H9 (cell line): Measurements from ENCODE around the gene TTC24. TPM values are rescaled to one million over a fixed set of nuclear protein-coding genes. Genes with fewer than 3 reads are reported as not detected.
A peak's percentile ranks its signal among the peaks of the same experiment; 100 is the strongest.

ENCODE experiments used
- DNase-seq: peaks from one replicate; pipeline ENCODE4 v3.0.0-alpha.2; 2017
- H2AFZ ChIP-seq: one replicate; pipeline ENCODE4 v1.6.1; 2013; ENCODE audit warnings: mild to moderate bottlenecking, low read length, control low read depth, moderate library complexity
- H2AK5ac ChIP-seq: 2 replicates; pipeline ENCODE4 v1.6.1; 2013; ENCODE audit warnings: low read length, control low read depth, mixed read lengths; ENCODE audit not compliant: insufficient read length
- H2BK120ac ChIP-seq: one replicate; pipeline ENCODE4 v1.6.1; 2013; ENCODE audit warnings: low read depth, mild to moderate bottlenecking, low read length, control low read depth, inconsistent platforms; ENCODE audit not compliant: poor library complexity, severe bottlenecking
- H2BK12ac ChIP-seq: 2 replicates; pipeline ENCODE4 v1.6.1; 2013; ENCODE audit warnings: low read length, control low read depth, mixed read lengths, low read depth; ENCODE audit not compliant: insufficient read length
- H2BK15ac ChIP-seq: 2 replicates; pipeline ENCODE4 v1.6.1; 2013; ENCODE audit warnings: low read depth, low read length, control low read depth
- H2BK20ac ChIP-seq: one replicate; pipeline ENCODE4 v1.6.1; 2013; ENCODE audit warnings: low read depth, mild to moderate bottlenecking, low read length, control low read depth, inconsistent platforms; ENCODE audit not compliant: poor library complexity, severe bottlenecking
- H2BK5ac ChIP-seq: 2 replicates; pipeline ENCODE4 v1.6.1; 2013; ENCODE audit warnings: low read length, control low read depth, mixed read lengths; ENCODE audit not compliant: insufficient read length
- H3K14ac ChIP-seq: 2 replicates; pipeline ENCODE4 v1.6.1; 2013; ENCODE audit warnings: low read length, control low read depth; ENCODE audit not compliant: insufficient read depth
- H3K18ac ChIP-seq: 2 replicates; pipeline ENCODE4 v1.6.1; 2013; ENCODE audit warnings: low read depth, mild to moderate bottlenecking, mixed read lengths, low read length, control low read depth; ENCODE audit not compliant: insufficient read length
- H3K23ac ChIP-seq: 2 replicates; pipeline ENCODE4 v1.6.1; 2013; ENCODE audit warnings: low read length, control low read depth, mixed read lengths, low read depth; ENCODE audit not compliant: insufficient read length
- H3K23me2 ChIP-seq: 2 replicates; pipeline ENCODE4 v1.6.1; 2013; ENCODE audit warnings: low read depth, mild to moderate bottlenecking, mixed read lengths, low read length, control low read depth; ENCODE audit not compliant: insufficient read length, poor library complexity, severe bottlenecking
- H3K27ac ChIP-seq: 2 replicates; pipeline ENCODE4 v1.5.1; 2013; ENCODE audit warnings: low read length, control low read depth, mixed read lengths, low read depth; ENCODE audit not compliant: insufficient read length
- H3K27me3 ChIP-seq: 2 replicates; pipeline ENCODE4 v1.6.1; 2013; ENCODE audit warnings: low read length, control low read depth, inconsistent platforms; ENCODE audit not compliant: insufficient read depth
- H3K4ac ChIP-seq: 2 replicates; pipeline ENCODE4 v1.6.1; 2013; ENCODE audit warnings: low read depth, mild to moderate bottlenecking, control low read depth, inconsistent platforms, low read length, moderate library complexity
- H3K4me1 ChIP-seq: 2 replicates; pipeline ENCODE4 v1.6.1; 2013; ENCODE audit warnings: low read length, control low read depth, inconsistent platforms; ENCODE audit not compliant: insufficient read depth
- H3K4me2 ChIP-seq: 2 replicates; pipeline ENCODE4 v1.6.1; 2013; ENCODE audit warnings: low read length, control low read depth, mixed read lengths; ENCODE audit not compliant: insufficient read length, insufficient read depth
- H3K56ac ChIP-seq: 2 replicates; pipeline ENCODE4 v1.6.1; 2013; ENCODE audit warnings: low read depth, mild to moderate bottlenecking, mixed read lengths, low read length, control low read depth; ENCODE audit not compliant: insufficient read length
- H3K79me1 ChIP-seq: 2 replicates; pipeline ENCODE4 v1.6.1; 2013; ENCODE audit warnings: low read depth, mild to moderate bottlenecking, moderate library complexity, low read length, control low read depth, inconsistent platforms; ENCODE audit not compliant: insufficient read depth, poor library complexity, severe bottlenecking
- H3K79me2 ChIP-seq: 2 replicates; pipeline ENCODE4 v1.6.1; 2013; ENCODE audit warnings: low read length, control low read depth, inconsistent platforms; ENCODE audit not compliant: insufficient read depth
- H3K9ac ChIP-seq: 2 replicates; pipeline ENCODE4 v1.6.1; 2013; ENCODE audit warnings: low read length, control low read depth, mixed read lengths; ENCODE audit not compliant: insufficient read length; ENCODE audit errors: extremely low read depth
- H3K9me3 ChIP-seq: one replicate; pipeline ENCODE4 v1.6.1; 2013; ENCODE audit warnings: low read depth, low read length, inconsistent platforms; ENCODE audit not compliant: control insufficient read depth
- H3T11ph ChIP-seq: one replicate; pipeline ENCODE4 v1.6.1; 2013; ENCODE audit warnings: mild to moderate bottlenecking, low read length, control low read depth, inconsistent platforms
- H4K20me1 ChIP-seq: one replicate; pipeline ENCODE4 v1.6.1; 2013; ENCODE audit not compliant: control insufficient read depth, insufficient read length, insufficient read depth
- H4K5ac ChIP-seq: 2 replicates; pipeline ENCODE4 v1.6.1; 2013; ENCODE audit warnings: low read depth, mild to moderate bottlenecking, mixed read lengths, low read length, control low read depth; ENCODE audit not compliant: insufficient read length
- H4K8ac ChIP-seq: replicated peaks from 2 replicates; pipeline ENCODE4 v1.6.1; 2013; ENCODE audit warnings: low read length, control low read depth, mixed read lengths, low read depth; ENCODE audit not compliant: insufficient read length
- H4K91ac ChIP-seq: 2 replicates; pipeline ENCODE4 v1.6.1; 2013; ENCODE audit warnings: low read depth, mild to moderate bottlenecking, moderate library complexity, mixed read lengths, low read length, control low read depth; ENCODE audit not compliant: insufficient read length
- H3K27ac Mint-ChIP-seq, 3 experiments: 2 replicates in 2 of 3; 3 replicates in 1 of 3; pipeline ENCODE4 v1.8.0; 2020 to 2021; ENCODE audit warnings: mixed read lengths in 3 of 3, mild to moderate bottlenecking in 1 of 3, moderate library complexity in 1 of 3
- H3K27me3 Mint-ChIP-seq: 2 replicates; pipeline ENCODE4 v1.8.0; 2021; ENCODE audit warnings: low read depth, mild to moderate bottlenecking, moderate library complexity, mixed read lengths
- H3K36me3 Mint-ChIP-seq, 3 experiments: 2 replicates in 2 of 3; 3 replicates in 1 of 3; pipeline ENCODE4 v1.8.0; 2020 to 2021; ENCODE audit warnings: low read depth in 3 of 3, mixed read lengths in 3 of 3; ENCODE audit not compliant: insufficient read depth in 1 of 3
- H3K4me1 Mint-ChIP-seq, 2 experiments: 2 replicates each; pipeline ENCODE4 v1.8.0; 2020; ENCODE audit warnings: mixed read lengths in 2 of 2
- H3K4me3 Mint-ChIP-seq, 2 experiments: 2 replicates in 1 of 2; 3 replicates in 1 of 2; pipeline ENCODE4 v1.8.0; 2020 to 2021; ENCODE audit warnings: mild to moderate bottlenecking in 2 of 2, mixed read lengths in 2 of 2, moderate library complexity in 1 of 2
- H3K9me3 Mint-ChIP-seq, 2 experiments: 2 replicates in 1 of 2; 3 replicates in 1 of 2; pipeline ENCODE4 v1.8.0; 2020; ENCODE audit warnings: mild to moderate bottlenecking in 2 of 2, mixed read lengths in 2 of 2, moderate library complexity in 1 of 2
- WGBS: extraction: QIAGEN DNeasy Blood & Tissue Kit; methylation state at CpG from one replicate; pipeline ENCODE4 v1.1.7; 2013; ENCODE audit warnings: missing lambda C conversion rate, low lambda C conversion rate, mixed read lengths; ENCODE audit not compliant: insufficient read length; ENCODE audit errors: extremely low coverage; 5-methylcytosine and 5-hydroxymethylcytosine counted together
- total RNA-seq: library from RNA; stranded (reverse); gene quantifications from 2 replicates; pipeline ENCODE4 v1.2.1, GENCODE V29; 2021
- TF ChIP-seq, protein P1 (sequence below): fragments of 200-600 bp; sonication (generic); conservative IDR thresholded peaks from 3 replicates; pipeline ENCODE4 v1.8.0; 2021; ENCODE audit warnings: antibody characterized with exemption, mild to moderate bottlenecking

TTC24 gene
- total RNA-seq, 1 experiment from 2014 or later = 0.26 TPM

DNA sequence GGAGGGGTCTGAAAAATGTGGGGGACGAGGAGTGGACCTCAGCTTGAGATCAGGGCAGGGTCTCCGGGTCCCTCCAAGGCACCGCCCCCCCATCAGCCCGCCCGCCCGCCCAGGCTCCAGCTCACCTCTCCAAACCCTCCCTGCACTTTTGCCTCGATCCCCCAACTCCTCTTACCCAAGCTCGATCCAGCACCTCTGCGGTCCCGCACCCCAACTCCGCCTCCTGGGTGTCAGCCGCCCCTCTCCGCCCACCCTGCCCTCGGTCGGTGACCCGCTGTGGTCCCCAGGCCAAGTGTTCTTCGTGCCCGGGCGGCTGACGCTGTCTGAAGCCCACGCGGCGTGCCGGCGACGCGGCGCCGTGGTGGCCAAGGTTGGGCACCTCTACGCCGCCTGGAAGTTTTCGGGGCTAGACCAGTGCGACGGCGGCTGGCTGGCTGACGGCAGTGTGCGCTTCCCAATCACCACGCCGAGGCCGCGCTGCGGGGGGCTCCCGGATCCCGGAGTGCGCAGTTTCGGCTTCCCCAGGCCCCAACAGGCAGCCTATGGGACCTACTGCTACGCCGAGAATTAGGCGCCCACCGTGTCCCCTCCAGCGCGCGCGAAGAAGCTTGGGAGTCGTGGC is 45.4 kb downstream of the TTC24 start:
- H2AK5ac ChIP-seq = no peak overlapping the region
- no peak overlapping the region for H3K56ac ChIP-seq
- H3T11ph ChIP-seq = no peak overlapping the region
- H3K4me2 ChIP-seq = peak overlapping the region; percentile 56
- H3K14ac ChIP-seq = no peak overlapping the region
- no peak overlapping the region for H2BK12ac ChIP-seq
- Mint-ChIP-seq H3K27me3 (peaks cover 92% of the 10 kb centered on the region), H3K9me3 (no peaks in the 10 kb centered on the region; a peak in 1 of 5 replicates), H3K4me3 (peak overlapping the region; percentile 61 to 82), H3K36me3 (no peaks in the 10 kb centered on the region), H3K27ac (no peak overlapping the region; a peak in 1 of 7 replicates), H3K4me1 (peaks cover 6 to 7% of the 10 kb centered on the region in 2 experiments)
- H4K20me1 ChIP-seq = no peaks in the 10 kb centered on the region
- H2AFZ ChIP-seq = no peak overlapping the region
- no peak overlapping the region for H2BK5ac ChIP-seq
- no peak overlapping the region for H2BK120ac ChIP-seq
- H4K91ac ChIP-seq = no peak overlapping the region
- H2BK20ac ChIP-seq = no peak overlapping the region
- no peak overlapping the region for H3K9ac ChIP-seq
- H3K4me1 ChIP-seq = no peaks in the 10 kb centered on the region
- no peaks in the 10 kb centered on the region for H3K79me1 ChIP-seq
- no peak overlapping the region for H4K8ac ChIP-seq
- no peaks in the 10 kb centered on the region for H3K79me2 ChIP-seq
- no peak overlapping the region for H3K27ac ChIP-seq
- no peak overlapping the region for H2BK15ac ChIP-seq
- no peak overlapping the region for H3K23ac ChIP-seq
- H3K23me2 ChIP-seq = peaks cover 19% of the 10 kb centered on the region
- TF ChIP-seq, protein P1, sequence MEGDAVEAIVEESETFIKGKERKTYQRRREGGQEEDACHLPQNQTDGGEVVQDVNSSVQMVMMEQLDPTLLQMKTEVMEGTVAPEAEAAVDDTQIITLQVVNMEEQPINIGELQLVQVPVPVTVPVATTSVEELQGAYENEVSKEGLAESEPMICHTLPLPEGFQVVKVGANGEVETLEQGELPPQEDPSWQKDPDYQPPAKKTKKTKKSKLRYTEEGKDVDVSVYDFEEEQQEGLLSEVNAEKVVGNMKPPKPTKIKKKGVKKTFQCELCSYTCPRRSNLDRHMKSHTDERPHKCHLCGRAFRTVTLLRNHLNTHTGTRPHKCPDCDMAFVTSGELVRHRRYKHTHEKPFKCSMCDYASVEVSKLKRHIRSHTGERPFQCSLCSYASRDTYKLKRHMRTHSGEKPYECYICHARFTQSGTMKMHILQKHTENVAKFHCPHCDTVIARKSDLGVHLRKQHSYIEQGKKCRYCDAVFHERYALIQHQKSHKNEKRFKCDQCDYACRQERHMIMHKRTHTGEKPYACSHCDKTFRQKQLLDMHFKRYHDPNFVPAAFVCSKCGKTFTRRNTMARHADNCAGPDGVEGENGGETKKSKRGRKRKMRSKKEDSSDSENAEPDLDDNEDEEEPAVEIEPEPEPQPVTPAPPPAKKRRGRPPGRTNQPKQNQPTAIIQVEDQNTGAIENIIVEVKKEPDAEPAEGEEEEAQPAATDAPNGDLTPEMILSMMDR = no peak
- no peak for DNase-seq
- peaks cover 27% of the 10 kb centered on the region for H3K27me3 ChIP-seq
- H3K9me3 ChIP-seq = no peaks in the 10 kb centered on the region
- H3K18ac ChIP-seq = no peak overlapping the region
- H4K5ac ChIP-seq = no peak overlapping the region
- H3K4ac ChIP-seq = no peak overlapping the region
- WGBS = no CpG with 5 or more reads among the region's 55 CpGs
